ENCODE measurements around the gene CASZ1. TPM values are rescaled to one million over a fixed set of nuclear protein-coding genes. Genes with fewer than 3 reads are reported as not detected.

Gene CASZ1
- total and polyA plus RNA-seq, 9 donors, result 2.4 to 15.7 (median 4.0) TPM

DNA sequence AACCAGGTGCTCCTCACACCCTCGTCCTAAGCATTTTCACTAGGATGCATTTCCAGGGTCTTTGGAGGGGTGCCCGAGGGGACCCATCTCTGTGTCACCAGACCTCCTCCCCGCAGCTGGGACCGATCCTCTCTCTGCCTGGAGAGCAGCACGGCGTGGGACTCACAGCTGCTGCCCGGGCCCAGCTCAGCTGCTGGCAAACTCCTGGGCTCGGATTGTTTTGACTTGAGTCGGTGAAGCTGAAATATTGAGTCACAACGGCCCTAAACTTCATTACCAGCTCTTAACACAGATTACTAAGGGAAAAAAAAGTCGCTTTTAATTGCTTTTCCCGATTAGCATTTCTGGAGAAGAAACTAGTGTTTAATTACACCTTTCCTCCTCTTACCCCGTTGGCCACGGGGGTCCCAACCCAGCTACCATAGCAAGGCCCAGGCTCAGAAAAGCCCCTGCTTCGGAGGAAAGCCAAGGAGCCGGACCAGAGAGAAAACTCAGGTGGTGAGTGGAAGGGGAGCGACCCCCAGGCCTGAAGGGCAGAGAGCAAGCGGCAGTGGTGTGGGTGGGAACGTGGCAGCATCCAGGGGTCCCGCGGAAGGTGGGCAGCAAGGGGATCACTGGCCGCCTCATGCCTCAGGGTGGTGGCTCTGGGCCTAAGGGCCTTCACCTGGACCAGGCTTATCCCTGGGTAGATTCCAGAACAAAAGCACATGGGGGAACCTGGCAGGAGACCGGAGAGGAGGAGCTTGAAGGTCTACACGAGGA lies 41.7 kb downstream of the CASZ1 start:
- no peak overlapping the region for H3K4me3 ChIP-seq
- H3K36me3 ChIP-seq, result no peaks in the 10 kb centered on the region
- H3K27me3 ChIP-seq, result no peaks in the 10 kb centered on the region
- intact Hi-C loops (cut with DNase I), result no loop called here
- WGBS, 3 donors, result 52 to 62% (median 59%) methylated on average over 24 of the region's 24 CpGs
- H3K27ac ChIP-seq, result no peak overlapping the region
- no peak for DNase-seq
- H3K4me1 ChIP-seq (ENCODE audit: insufficient read depth), result peaks cover 1% of the 10 kb centered on the region
- TF ChIP-seq EP300 (IDR thresholded peaks at IDR 0.05), result no peak
- TF ChIP-seq POLR2A (IDR thresholded peaks at IDR 0.05), result no peak
- TF ChIP-seq, protein P1, sequence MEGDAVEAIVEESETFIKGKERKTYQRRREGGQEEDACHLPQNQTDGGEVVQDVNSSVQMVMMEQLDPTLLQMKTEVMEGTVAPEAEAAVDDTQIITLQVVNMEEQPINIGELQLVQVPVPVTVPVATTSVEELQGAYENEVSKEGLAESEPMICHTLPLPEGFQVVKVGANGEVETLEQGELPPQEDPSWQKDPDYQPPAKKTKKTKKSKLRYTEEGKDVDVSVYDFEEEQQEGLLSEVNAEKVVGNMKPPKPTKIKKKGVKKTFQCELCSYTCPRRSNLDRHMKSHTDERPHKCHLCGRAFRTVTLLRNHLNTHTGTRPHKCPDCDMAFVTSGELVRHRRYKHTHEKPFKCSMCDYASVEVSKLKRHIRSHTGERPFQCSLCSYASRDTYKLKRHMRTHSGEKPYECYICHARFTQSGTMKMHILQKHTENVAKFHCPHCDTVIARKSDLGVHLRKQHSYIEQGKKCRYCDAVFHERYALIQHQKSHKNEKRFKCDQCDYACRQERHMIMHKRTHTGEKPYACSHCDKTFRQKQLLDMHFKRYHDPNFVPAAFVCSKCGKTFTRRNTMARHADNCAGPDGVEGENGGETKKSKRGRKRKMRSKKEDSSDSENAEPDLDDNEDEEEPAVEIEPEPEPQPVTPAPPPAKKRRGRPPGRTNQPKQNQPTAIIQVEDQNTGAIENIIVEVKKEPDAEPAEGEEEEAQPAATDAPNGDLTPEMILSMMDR (IDR thresholded peaks at IDR 0.05), result no peak
- no peaks in the 10 kb centered on the region for H3K9me3 ChIP-seq

DNA sequence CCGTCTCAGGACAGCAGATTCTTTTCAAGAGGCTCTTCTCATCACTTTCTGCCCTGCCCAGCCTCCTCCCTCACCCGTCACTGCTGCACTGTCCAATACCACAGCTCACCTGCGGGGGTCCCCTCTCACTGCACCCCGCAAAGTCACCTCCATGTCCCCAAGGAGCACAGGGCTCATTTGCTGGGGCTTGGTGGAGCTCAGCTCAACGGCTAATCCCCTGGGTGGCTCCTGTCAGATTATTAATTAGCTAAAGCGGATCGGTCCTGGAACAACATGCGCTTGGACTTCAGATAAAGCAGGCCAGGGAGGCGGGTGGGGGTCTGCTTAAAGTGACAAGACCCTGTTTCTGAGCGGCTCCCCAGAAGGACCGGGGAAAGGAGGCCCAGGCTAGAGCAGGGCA lies 43.1 kb downstream of the CASZ1 start:
- DNase-seq, result no peak
- H3K36me3 ChIP-seq, result no peaks in the 10 kb centered on the region
- intact Hi-C loops (cut with DNase I), result no loop called here
- H3K27me3 ChIP-seq, result no peaks in the 10 kb centered on the region
- H3K4me1 ChIP-seq (ENCODE audit: insufficient read depth), result peaks cover 1% of the 10 kb centered on the region
- H3K4me3 ChIP-seq, result no peak overlapping the region
- TF ChIP-seq POLR2A (IDR thresholded peaks at IDR 0.05), result no peak
- TF ChIP-seq EP300 (IDR thresholded peaks at IDR 0.05), result no peak
- TF ChIP-seq, protein P1 (IDR thresholded peaks at IDR 0.05), result no peak
- no peak overlapping the region for H3K27ac ChIP-seq
- H3K9me3 ChIP-seq, result no peaks in the 10 kb centered on the region
- 47 to 61% (median 47%) methylated on average over 10 to 11 of the region's 11 CpGs for WGBS, 3 donors

DNA sequence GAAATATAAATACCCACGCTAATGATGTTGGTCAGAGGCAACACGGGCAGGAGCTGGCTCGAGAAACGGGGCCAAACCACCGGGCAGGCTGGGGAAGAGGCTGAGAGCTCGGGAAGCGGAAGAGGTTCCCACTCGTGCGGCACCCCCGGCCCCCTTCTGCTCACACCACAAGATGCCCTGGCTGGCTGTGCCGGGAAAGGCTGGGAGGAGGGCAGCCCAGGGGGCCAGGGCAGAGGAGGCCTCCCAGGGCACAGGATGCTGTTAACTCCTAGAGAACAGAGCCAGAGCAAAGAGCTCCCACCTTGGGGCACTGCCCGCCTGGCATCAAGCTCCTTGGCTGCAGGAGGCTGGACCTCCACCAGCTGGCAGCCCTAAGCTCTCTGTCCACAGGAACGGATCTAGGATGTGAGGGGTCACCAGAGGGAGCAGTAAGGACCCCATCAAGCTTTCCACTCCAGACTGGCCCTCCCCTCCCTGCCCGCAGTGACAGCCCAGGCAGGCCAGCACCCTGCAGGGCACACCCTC lies 44.8 kb downstream of the CASZ1 start:
- DNase-seq, result no peak
- Histone ChIP-seq H3K4me3 (no peak overlapping the region), H3K36me3 (no peaks in the 10 kb centered on the region), H3K9me3 (no peaks in the 10 kb centered on the region), H3K4me1 (ENCODE audit: insufficient read depth) (peaks cover 1% of the 10 kb centered on the region), H3K27ac (no peak overlapping the region), H3K27me3 (no peaks in the 10 kb centered on the region)
- no peak for TF ChIP-seq POLR2A (IDR thresholded peaks at IDR 0.05)
- TF ChIP-seq, protein P1 (IDR thresholded peaks at IDR 0.05), result no peak
- no peak for TF ChIP-seq EP300 (IDR thresholded peaks at IDR 0.05)
- intact Hi-C loops (cut with DNase I), result no loop called here
- WGBS, 3 donors, result 36 to 52% (median 39%) methylated on average over 13 to 14 of the region's 14 CpGs

DNA sequence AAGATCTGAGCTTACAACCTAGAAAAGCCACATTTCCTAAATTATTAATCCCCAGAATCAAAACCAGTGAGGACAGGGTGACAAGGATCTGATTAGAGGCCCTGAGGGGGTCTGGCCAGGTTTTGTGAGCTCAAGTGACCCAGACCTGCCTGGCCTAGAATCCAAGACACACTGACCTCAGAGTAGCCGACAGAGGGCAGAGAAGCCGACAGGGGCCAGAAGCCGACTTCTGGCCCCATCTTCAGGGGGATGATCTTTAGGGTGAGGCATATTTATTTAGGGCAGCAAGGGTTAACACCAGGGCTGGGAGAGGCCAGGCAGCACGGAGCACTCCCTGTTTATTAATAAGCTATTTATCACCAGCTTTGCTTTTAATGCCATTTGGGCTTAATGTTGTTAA lies 45.3 kb downstream of the CASZ1 start:
- H3K4me3 ChIP-seq, result no peak overlapping the region
- TF ChIP-seq POLR2A (IDR thresholded peaks at IDR 0.05) (no peak), EP300 (IDR thresholded peaks at IDR 0.05) (no peak)
- TF ChIP-seq, protein P1 (IDR thresholded peaks at IDR 0.05), result no peak
- no peak for DNase-seq
- H3K4me1 ChIP-seq (ENCODE audit: insufficient read depth), result peaks cover 1% of the 10 kb centered on the region
- no peak overlapping the region for H3K27ac ChIP-seq
- no peaks in the 10 kb centered on the region for H3K36me3 ChIP-seq
- H3K27me3 ChIP-seq, result no peaks in the 10 kb centered on the region
- WGBS, 3 donors, result 63 to 72% (median 66%) methylated on average over 4 of the region's 4 CpGs
- H3K9me3 ChIP-seq, result no peaks in the 10 kb centered on the region
- intact Hi-C loops (cut with DNase I), result no loop called here
